CD14-positive monocyte (primary cell): Measurements from ENCODE around the gene FIZ1. TPM values are rescaled to one million over a fixed set of nuclear protein-coding genes. Genes with fewer than 3 reads are reported as not detected.

Experiments
- DNase-seq, 3 donors: peaks; one replicate each; pipeline ENCODE4 v3.0.0-alpha.2; 2011 to 2022
- H2AFZ ChIP-seq: 2 replicates; pipeline ENCODE4 v1.6.0; 2012; ENCODE audit warnings: mild to moderate bottlenecking, low read depth, low read length, inconsistent platforms; ENCODE audit not compliant: insufficient read depth, poor library complexity, severe bottlenecking
- H3K27ac ChIP-seq, 2 donors: 1 replicate in 1 of 2; 2 replicates in 1 of 2; pipeline ENCODE4 v1.5.1; 2012 to 2013; ENCODE audit warnings: low read length in 2 of 2, control low read depth in 1 of 2, inconsistent platforms in 1 of 2, low read depth in 1 of 2, mild to moderate bottlenecking in 1 of 2
- H3K27me3 ChIP-seq, 2 donors: one replicate each; pipeline versions ENCODE4 v1.6.0 to v1.6.1; 2011 to 2013; ENCODE audit warnings: low read length in 2 of 2; ENCODE audit not compliant: control insufficient read depth in 2 of 2, insufficient read depth in 2 of 2
- H3K36me3 ChIP-seq, 2 donors: replicated peaks in 1 of 2; 1 replicate in 1 of 2; 2 replicates in 1 of 2; pipeline versions ENCODE4 v1.5.1 to v1.6.1; 2012 to 2013; ENCODE audit warnings: low read length in 2 of 2, control low read depth in 1 of 2, inconsistent platforms in 1 of 2, mild to moderate bottlenecking in 1 of 2; ENCODE audit not compliant: insufficient read depth in 2 of 2, control insufficient read depth in 1 of 2
- H3K4me1 ChIP-seq, 2 donors: 1 replicate in 1 of 2; 2 replicates in 1 of 2; pipeline versions ENCODE4 v1.5.1 to v1.6.1; 2012 to 2013; ENCODE audit warnings: low read length in 2 of 2, control low read depth in 1 of 2, inconsistent platforms in 1 of 2, mild to moderate bottlenecking in 1 of 2, moderate library complexity in 1 of 2; ENCODE audit not compliant: insufficient read depth in 2 of 2, control insufficient read depth in 1 of 2
- H3K4me2 ChIP-seq: replicated peaks from 2 replicates; pipeline ENCODE3; 2012; ENCODE audit warnings: low read length, moderate library complexity, mild to moderate bottlenecking; ENCODE audit not compliant: poor library complexity, severe bottlenecking; ENCODE audit errors: extremely low read depth
- H3K4me3 ChIP-seq, 3 experiments: fragments of 200-600 bp in 1 of 3; sonication (generic) in 1 of 3; replicated peaks in 1 of 3; 1 replicate in 2 of 3; 2 replicates in 1 of 3; pipeline ENCODE4 v1.5.1; 2011 to 2013; ENCODE audit warnings: low read length in 3 of 3, mild to moderate bottlenecking in 3 of 3, control low read depth in 2 of 3, low read depth in 2 of 3, inconsistent platforms in 1 of 3, moderate library complexity in 1 of 3
- H3K79me2 ChIP-seq: 2 replicates; pipeline ENCODE4 v1.6.0; 2012; ENCODE audit warnings: mild to moderate bottlenecking, control low read depth, inconsistent platforms, low read length, moderate library complexity; ENCODE audit not compliant: insufficient read depth
- H3K9ac ChIP-seq: 2 replicates; pipeline ENCODE4 v1.6.0; 2017; ENCODE audit warnings: low read length, mild to moderate bottlenecking; ENCODE audit not compliant: insufficient read depth, poor library complexity, severe bottlenecking
- H3K9me3 ChIP-seq, 2 donors: replicated peaks in 1 of 2; 1 replicate in 1 of 2; 2 replicates in 1 of 2; pipeline versions ENCODE4 v1.5.1 to v1.6.1; 2012 to 2013; ENCODE audit warnings: low read length in 2 of 2, control low read depth in 1 of 2; ENCODE audit not compliant: control insufficient read depth in 1 of 2, insufficient read depth in 1 of 2
- H4K20me1 ChIP-seq: 2 replicates; pipeline ENCODE4 v1.6.0; 2012; ENCODE audit warnings: mild to moderate bottlenecking, low read length, control low read depth, moderate library complexity; ENCODE audit not compliant: insufficient read depth
- H3K27ac Mint-ChIP-seq, 7 donors: one replicate each; pipeline ENCODE4 v1.8.0; 2020; ENCODE audit warnings: mild to moderate bottlenecking in 7 of 7, mixed read lengths in 7 of 7, moderate library complexity in 6 of 7, inconsistent platforms in 2 of 7
- H3K27me3 Mint-ChIP-seq, 3 donors: one replicate each; pipeline ENCODE4 v1.8.0; 2021 to 2022; ENCODE audit warnings: low read depth in 3 of 3, mild to moderate bottlenecking in 3 of 3, mixed read lengths in 3 of 3, moderate library complexity in 3 of 3, inconsistent platforms in 1 of 3
- H3K36me3 Mint-ChIP-seq, 2 donors: one replicate each; pipeline ENCODE4 v1.8.0; 2020; ENCODE audit warnings: mixed read lengths in 2 of 2, inconsistent platforms in 1 of 2, mild to moderate bottlenecking in 1 of 2
- H3K4me1 Mint-ChIP-seq: one replicate; pipeline ENCODE4 v1.8.0; 2020; ENCODE audit warnings: mild to moderate bottlenecking, mixed read lengths
- H3K4me3 Mint-ChIP-seq, 2 donors: one replicate each; pipeline ENCODE4 v1.8.0; 2020; ENCODE audit warnings: mild to moderate bottlenecking in 2 of 2, mixed read lengths in 2 of 2, moderate library complexity in 1 of 2
- H3K9me3 Mint-ChIP-seq, 7 donors: one replicate each; pipeline ENCODE4 v1.8.0; 2020 to 2022; ENCODE audit warnings: mixed read lengths in 7 of 7, mild to moderate bottlenecking in 6 of 7, moderate library complexity in 6 of 7, inconsistent platforms in 2 of 7
- CTCF ChIP-seq: fragments of 200-600 bp; IDR thresholded peaks from one replicate; pipeline ENCODE4 v1.8.0; 2022; ENCODE audit warnings: antibody characterized with exemption, mild to moderate bottlenecking
- WGBS: methylation state at CpG from one replicate; pipeline ENCODE4 v1.1.5; 2013; ENCODE audit warnings: missing lambda C conversion rate; ENCODE audit not compliant: insufficient coverage; 5-methylcytosine and 5-hydroxymethylcytosine counted together
- intact Hi-C, 2 donors: fragments of 100-400 bp; cut with micrococcal nuclease; formaldehyde crosslinking; loops; one replicate each; pipeline versions ENCODE4 v1.15.0 to v1.15.1; 2023
- polyA plus RNA-seq, 3 donors: library from polyadenylated mRNA; depleted of rRNA in 1 of 3; unstranded in 2 of 3; stranded (reverse) in 1 of 3; fragments of 300-500 nt in 2 of 3; fragments of >200 nt in 1 of 3; fragmentation: Illumina TruSeq in 2 of 3; gene quantifications; 1 replicate in 2 of 3; 2 replicates in 1 of 3; pipeline ENCODE4 v1.2.3, GENCODE V29; 2012 to 2021

The FIZ1 gene
- polyA plus RNA-seq, 3 donors: 1.2 to 2.6 (median 1.6) TPM

DNA sequence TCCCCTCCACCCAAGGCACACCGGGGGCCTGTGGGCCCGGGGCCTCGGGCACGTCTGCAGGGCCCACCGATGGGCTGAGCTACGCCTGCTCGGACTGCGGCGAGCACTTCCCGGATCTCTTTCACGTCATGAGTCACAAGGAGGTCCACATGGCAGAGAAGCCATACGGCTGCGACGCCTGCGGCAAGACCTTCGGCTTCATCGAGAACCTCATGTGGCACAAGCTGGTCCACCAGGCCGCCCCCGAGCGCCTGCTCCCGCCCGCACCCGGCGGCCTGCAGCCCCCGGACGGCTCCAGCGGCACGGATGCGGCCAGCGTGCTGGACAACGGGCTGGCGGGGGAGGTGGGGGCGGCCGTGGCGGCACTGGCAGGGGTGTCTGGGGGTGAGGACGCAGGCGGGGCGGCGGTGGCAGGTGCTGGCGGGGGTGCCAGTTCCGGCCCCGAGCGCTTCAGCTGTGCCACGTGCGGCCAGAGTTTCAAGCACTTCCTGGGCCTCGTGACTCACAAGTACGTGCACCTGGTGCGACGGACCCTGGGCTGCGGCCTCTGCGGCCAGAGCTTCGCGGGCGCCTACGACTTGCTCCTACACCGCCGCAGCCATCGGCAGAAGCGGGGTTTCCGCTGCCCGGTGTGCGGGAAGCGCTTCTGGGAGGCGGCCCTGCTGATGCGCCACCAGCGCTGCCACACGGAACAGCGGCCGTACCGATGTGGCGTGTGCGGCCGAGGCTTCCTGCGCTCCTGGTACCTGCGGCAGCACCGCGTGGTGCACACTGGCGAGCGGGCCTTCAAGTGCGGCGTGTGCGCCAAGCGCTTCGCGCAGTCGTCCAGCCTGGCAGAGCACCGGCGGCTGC lies 16.5 kb upstream of the FIZ1 start:
- H4K20me1 ChIP-seq: peaks cover 25% of the 10 kb centered on the region
- no peak overlapping the region for H3K9ac ChIP-seq
- no peaks in the 10 kb centered on the region for H3K9me3 ChIP-seq
- H3K79me2 ChIP-seq: peaks cover 44% of the 10 kb centered on the region
- no peaks in the 10 kb centered on the region for H3K27me3 ChIP-seq
- DNase-seq: no peak
- intact Hi-C loops: no loop called here
- peaks cover 51 to 55% of the 10 kb centered on the region in 2 donors for H3K4me1 ChIP-seq
- Mint-ChIP-seq H3K27ac (no peak overlapping the region), H3K9me3 (peaks cover 0 to 2% (median 2%) of the 10 kb centered on the region in 7 donors), H3K4me1 (peaks cover 59% of the 10 kb centered on the region), H3K27me3 (peaks cover 0 to 2% (median 0%) of the 10 kb centered on the region in 3 donors), H3K4me3 (no peak overlapping the region), H3K36me3 (peaks cover 29 to 49% of the 10 kb centered on the region in 2 donors)
- H3K4me3 ChIP-seq: no peak overlapping the region
- no peak for TF ChIP-seq CTCF
- no peak overlapping the region for H3K27ac ChIP-seq
- H3K36me3 ChIP-seq: peaks cover 16 to 26% of the 10 kb centered on the region in 2 donors
- WGBS: 96% methylated on average over 82 of the region's 88 CpGs
- H3K4me2 ChIP-seq: no peak overlapping the region
- H2AFZ ChIP-seq: no peak overlapping the region

- Mint-ChIP-seq H3K4me3 (no peak overlapping the region), H3K9me3 (peaks cover 0 to 2% (median 0%) of the 10 kb centered on the region in 7 donors), H3K4me1 (peaks cover 55% of the 10 kb centered on the region), H3K27ac (no peak overlapping the region), H3K27me3 (no peaks in the 10 kb centered on the region), H3K36me3 (peaks cover 32 to 55% of the 10 kb centered on the region in 2 donors)
- WGBS: over 99% methylated on average over 62 of the region's 98 CpGs
- Histone ChIP-seq H3K27ac (no peak overlapping the region), H3K4me3 (no peak overlapping the region), H3K79me2 (peaks cover 52% of the 10 kb centered on the region), H3K27me3 (no peaks in the 10 kb centered on the region), H3K36me3 (peaks cover 16 to 35% of the 10 kb centered on the region in 2 donors), H3K4me2 (no peak overlapping the region), H4K20me1 (peaks cover 33% of the 10 kb centered on the region), H3K9me3 (no peaks in the 10 kb centered on the region), H2AFZ (no peak overlapping the region), H3K4me1 (peaks cover 43 to 46% of the 10 kb centered on the region in 2 donors), H3K9ac (no peak overlapping the region)
- no peak for TF ChIP-seq CTCF
- no peak for DNase-seq
- intact Hi-C loops: no loop called here
These were observed 15.6 kb upstream of the FIZ1 start for GRCh38 chr19:55614711-55615542.
